ENCODE data around the gene CACFD1.

DNA sequence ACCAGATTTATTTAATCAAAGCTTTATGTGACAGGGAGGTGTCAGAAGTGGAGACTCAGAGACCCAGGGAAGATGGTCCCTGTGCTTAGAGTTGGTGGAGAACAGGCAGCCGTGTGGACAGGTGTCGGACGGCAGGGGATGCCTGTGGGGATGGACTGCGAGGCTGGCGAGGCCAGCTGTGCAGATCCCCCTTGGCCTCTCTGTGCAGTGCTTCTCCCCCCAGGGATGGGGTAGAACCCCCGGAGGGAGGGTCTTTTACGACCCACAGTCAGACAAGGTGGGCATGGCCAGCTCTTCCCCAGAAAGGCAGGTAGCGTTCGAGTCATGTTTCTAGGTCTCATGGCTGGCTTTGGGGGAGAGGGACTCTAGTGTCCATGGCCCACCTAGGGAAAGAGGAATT, 23.8 kb downstream of the CACFD1 start:
- TF ChIP-seq, protein P1, sequence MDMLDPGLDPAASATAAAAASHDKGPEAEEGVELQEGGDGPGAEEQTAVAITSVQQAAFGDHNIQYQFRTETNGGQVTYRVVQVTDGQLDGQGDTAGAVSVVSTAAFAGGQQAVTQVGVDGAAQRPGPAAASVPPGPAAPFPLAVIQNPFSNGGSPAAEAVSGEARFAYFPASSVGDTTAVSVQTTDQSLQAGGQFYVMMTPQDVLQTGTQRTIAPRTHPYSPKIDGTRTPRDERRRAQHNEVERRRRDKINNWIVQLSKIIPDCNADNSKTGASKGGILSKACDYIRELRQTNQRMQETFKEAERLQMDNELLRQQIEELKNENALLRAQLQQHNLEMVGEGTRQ (IDR thresholded peaks at IDR 0.05; ENCODE audit: low read depth, low read length) = no peak
- TF ChIP-seq, protein P2, sequence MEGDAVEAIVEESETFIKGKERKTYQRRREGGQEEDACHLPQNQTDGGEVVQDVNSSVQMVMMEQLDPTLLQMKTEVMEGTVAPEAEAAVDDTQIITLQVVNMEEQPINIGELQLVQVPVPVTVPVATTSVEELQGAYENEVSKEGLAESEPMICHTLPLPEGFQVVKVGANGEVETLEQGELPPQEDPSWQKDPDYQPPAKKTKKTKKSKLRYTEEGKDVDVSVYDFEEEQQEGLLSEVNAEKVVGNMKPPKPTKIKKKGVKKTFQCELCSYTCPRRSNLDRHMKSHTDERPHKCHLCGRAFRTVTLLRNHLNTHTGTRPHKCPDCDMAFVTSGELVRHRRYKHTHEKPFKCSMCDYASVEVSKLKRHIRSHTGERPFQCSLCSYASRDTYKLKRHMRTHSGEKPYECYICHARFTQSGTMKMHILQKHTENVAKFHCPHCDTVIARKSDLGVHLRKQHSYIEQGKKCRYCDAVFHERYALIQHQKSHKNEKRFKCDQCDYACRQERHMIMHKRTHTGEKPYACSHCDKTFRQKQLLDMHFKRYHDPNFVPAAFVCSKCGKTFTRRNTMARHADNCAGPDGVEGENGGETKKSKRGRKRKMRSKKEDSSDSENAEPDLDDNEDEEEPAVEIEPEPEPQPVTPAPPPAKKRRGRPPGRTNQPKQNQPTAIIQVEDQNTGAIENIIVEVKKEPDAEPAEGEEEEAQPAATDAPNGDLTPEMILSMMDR (conservative IDR thresholded peaks at IDR 0.05; ENCODE audit: low read depth, low read length) = no peak
- TF ChIP-seq POLR2A (IDR thresholded peaks at IDR 0.05; ENCODE audit: low read depth, low read length) (no peak), RCOR1 (IDR thresholded peaks at IDR 0.05; ENCODE audit: insufficient replicate concordance, low read length) (no peak), BHLHE40 (IDR thresholded peaks at IDR 0.05; ENCODE audit: low read depth, low read length) (no peak)

Data from IMR-90 (cell line).